Fibroblast of peridontal ligament (primary cell): ENCODE measurements around the gene IQSEC1.

Experiments
- DNase-seq: peaks from one replicate; pipeline ENCODE4 v3.0.0-alpha.2; 2010; ENCODE audit errors: extremely low read depth

IQSEC1 gene

DNA sequence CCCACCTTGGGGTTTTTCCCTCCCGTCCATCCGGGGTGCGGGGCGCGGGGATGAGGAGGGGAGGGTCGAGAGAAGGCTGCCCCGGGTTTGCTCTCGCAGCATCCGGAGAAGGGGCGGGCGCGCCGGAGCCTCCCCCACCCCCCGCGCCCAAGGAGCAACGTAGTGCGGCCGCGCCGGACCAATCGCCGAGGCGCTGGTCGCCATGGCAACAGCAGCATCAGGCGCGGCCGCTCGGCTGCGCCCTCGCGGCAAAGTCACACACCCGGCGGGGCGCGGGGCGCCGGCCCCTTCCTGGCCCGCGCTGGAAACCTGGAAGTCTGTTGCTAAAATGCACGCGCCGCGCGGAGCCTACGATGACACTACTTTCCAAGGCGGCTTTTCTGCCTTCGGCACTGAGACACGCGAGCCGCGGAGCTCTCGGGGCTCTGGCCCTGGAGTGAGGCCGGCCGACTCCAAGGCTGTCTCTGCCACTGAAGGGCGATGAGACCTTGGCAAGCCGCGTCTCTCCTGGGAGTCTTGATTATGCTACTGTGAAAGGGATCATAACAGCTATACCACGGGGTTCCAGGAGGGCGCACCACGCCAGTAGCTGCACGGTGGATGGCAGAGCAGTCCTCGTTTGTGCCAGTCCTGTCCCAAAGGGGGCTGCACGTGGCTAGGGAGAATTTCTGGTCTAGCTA, at the start of gene IQSEC1:
Gene IQSEC1, minus strand, starts transcription at position 104 of the 680 bp plus-strand sequence. CDS start 415 bp downstream, outside the sequence.
- DNase-seq: no peak

DNA sequence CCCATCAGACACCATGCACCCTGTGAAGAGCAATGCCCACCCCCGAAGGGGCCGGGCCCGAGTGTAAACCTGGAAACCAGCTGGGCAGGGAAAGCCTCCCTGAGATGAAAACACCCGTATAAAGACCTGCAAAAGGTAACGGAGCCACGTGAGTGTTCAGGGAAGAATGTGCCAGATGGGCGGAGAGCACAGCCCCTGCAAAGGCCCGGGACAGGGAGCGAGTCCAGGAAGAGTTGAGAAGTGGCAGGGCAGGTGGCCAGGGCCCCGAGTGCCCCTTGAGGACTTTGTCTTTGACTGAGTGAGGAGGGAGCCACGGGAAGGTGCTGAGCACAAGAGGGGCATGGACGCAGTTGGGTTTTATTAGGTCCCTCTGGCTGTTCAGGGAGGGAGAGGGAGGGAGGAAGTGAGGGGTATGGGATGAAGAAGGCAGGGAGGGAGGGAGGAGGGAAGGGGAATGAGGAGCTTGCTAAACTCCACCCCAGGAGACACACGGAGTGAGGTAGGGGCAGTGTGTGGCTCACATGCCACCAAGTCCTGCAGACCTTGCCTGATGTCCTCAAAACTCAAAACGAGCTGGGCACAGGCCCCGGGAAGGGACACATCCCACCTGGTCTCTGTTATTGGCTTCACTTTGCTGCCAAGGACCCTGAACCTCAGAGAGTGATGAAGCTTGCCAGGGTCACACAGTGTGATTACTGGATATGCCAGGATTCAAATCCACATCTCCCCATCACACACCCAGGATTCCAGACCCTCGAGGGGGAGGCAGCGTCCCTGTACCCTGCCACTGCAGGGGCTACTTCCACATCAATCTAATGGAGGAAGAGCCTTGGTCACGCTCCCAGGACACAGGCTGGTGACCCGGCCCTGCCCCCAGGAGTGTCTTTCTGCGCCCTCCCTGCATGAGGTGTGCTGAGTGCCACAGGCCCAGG, 49.1 kb upstream of the IQSEC1 start:
- no peak for DNase-seq

DNA sequence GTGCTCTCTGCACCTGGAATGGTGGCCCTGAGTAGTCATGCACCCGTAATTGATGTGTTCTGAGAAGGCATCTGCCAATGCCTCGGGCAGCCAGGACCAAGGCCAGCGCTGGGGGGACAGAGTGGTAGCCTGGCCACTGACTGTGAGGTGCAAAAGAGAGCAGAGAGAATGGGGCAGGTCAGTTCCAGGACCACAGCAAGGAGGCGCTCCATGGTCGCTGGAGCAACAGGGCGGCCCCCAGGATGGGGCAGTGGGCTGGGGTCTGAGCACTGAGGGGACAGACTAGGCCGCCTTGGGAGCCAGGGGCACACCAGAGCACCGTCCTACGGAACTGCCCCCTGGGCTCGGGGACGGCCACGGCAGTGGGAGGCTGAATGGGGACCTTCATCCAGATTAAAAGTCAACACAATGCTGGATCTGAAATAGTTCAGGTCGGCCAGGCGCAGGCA, 48.3 kb upstream of the IQSEC1 start:
- no peak for DNase-seq

DNA sequence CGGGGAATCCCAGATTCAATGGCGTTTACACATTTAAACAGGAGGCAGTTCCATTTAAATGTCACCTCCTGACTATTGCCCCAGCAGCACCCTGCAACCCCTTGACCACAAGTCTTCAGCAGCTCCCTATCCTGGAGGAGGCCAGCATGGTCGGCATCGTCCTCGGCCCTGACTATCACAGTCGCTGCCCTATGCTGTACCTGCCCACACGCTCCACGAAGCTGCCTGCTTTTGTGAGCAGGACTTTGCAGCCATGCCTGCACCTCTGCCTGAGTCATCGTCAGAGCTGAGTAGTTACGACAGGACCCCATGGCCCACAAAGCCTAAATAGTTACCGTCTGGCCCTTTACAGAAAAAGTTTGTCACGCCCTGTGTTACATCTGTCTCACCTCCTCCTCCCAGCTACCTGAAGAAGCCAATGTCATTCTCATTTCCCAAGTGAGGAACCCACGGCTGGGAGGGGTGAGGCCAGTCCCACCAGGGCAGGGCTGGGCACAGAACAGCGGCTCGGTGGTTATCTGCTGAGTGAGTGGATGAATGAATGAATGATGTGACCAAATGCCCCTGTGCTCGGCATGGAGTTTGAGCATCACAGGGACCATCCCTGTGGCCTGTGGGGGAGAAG, 47.8 kb upstream of the IQSEC1 start:
- DNase-seq: no peak

DNA sequence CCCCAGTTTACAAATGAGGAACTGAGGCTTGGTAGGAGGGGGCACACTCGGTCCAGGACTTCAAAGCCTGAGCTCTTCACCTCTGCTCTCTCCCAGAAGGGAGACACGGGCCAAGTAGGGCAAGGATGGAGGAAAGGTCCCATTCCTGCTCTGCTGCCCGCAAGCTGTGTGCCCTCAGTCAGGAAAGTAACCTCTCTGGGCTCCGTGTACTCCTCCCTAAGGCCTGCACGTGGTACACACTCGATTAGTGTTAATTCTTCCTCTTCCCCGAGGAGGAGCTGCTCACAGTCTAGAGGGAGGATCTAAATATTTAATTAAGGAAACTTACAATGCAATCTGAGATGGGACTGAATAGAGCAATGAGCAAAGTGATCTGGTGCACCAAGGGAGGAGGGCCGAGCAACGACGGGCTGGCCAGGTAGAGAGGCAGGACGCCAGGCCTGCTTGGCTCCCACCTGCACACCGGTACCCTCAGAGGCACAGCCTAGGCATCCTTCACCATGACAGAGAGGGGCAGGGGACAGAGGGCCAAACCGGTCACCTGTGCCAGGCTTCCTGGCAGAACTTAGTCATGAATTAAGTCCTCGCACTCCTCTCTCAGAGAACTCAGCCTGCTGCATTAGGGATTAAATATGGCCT, 47.2 kb upstream of the IQSEC1 start:
- no peak for DNase-seq

DNA sequence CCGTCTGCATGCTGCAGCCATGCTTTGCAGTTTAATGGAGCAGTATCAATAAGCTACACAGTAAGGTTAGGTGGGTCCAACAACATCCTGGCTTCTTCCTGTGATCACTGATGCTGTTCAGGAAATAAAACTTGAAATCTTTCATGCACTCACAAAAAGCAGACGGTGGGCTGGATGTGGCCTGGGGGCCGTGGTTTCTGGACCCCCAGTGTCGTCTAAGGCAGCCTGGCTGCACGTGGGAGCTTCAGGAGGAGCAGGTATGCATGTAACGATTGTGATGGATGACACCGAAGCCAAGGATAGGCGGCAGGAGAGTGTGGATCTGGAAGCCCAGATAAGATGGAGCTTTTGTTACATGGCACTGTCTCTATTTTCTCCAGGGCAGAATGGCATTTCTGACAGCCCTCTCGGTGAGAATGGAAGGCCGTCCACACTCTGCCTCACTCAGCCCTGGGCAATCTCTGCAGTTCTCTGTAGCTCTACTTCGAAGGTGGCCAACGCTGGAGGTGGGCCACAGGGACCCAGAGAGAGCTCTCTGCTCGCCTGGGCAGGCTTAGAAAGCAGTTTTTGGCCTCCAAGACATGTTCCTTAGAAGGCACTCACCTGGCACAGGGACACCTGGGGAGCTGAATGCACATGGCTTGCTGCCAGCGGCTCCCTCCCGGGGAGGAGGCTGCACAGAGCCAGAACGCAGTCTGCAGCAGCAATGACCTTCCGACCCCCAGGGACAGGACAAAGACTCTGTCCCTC, 46.4 kb upstream of the IQSEC1 start:
- DNase-seq: no peak

DNA sequence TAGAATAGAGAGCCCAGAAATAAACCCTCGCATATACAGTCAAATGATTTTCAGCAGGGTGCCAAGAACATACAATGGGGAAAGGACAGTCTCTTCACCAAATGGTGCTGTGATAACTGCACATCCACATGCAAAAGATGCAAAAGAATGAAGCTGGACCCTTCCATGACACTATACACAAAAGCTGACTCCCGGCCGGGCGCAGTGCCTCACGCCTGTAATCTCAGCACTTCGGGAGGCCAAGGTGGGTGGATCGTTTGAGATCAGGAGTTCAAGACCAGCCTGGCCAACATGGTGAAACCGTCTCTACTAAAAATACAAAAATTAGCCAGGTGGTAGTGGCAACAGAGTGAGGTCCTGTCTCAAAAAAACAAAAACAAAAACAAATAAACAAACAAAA, 43.2 kb upstream of the IQSEC1 start:
- DNase-seq: no peak

DNA sequence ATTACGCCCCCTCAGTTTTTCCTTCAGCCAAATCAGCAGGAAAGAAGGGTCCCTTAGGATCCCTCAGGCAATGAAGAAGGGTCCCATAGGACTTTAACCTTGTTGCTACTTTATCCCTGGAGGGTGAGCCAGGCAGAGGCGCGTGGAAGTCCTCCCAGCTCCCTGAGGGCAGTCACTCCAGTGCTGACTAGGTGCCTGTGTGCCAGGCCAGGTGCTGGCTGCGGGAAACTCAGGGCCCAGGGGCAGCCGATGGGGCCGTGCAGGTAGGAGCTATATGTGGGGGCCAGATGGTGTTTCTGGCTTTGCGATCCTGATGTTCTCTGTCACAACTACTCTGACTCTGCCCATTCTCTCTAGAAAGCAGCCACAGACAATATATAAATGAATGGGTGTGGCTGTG, 42.8 kb upstream of the IQSEC1 start:
- no peak for DNase-seq

DNA sequence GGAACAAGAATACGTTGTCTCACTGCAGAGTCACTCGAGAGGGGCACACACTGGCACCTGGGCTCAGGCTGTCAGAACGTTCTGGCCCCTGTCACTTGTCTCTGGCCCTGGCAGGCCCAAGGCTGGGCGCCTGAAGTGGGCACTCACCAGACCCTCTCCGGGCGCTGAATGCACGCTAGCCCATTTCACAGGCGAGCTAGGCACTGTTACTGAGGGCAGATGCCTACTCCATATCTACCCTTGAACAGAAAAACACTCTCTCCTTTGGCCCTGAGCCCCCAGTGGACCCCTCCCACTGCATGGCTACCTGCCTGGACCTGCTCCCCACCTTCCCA, 42.3 kb upstream of the IQSEC1 start:
- no peak for DNase-seq

DNA sequence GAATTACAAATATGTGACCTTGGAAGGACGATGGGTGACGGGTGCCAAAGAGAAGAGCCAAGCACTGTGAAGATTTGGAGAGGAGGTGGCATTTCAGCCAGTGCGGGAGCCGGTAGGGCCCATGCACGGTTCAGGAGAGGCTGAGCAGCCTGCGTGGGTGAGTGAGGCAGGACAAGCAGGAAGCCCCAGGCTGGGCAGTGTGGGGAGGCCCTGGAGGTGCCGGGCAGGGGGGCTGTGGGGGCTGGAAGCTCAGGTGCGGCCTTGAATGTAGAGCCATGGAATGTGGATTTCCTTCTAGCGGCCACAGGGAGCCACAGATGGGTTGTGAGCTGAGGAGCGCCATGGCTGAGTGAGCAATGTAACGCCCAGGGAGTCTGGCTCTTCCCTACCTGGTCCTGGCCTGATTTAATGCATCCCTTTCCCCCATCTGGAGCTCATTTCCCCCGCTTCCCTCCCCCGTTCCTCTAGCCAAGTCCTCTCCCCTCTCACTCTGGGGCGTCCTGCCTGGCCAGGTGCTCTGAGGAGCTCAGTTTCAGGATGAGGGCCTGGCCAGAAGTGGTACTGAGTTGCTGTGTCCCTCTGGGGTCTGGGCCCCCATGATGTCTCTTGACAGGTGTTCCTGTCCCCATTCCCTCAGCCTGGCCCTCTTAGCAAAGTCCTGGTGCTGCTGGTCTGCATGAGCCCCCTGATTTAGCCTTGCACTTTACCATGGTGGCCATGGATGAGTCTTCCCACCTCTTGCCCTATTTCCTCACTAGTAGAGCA, 41.8 kb upstream of the IQSEC1 start:
- no peak for DNase-seq

DNA sequence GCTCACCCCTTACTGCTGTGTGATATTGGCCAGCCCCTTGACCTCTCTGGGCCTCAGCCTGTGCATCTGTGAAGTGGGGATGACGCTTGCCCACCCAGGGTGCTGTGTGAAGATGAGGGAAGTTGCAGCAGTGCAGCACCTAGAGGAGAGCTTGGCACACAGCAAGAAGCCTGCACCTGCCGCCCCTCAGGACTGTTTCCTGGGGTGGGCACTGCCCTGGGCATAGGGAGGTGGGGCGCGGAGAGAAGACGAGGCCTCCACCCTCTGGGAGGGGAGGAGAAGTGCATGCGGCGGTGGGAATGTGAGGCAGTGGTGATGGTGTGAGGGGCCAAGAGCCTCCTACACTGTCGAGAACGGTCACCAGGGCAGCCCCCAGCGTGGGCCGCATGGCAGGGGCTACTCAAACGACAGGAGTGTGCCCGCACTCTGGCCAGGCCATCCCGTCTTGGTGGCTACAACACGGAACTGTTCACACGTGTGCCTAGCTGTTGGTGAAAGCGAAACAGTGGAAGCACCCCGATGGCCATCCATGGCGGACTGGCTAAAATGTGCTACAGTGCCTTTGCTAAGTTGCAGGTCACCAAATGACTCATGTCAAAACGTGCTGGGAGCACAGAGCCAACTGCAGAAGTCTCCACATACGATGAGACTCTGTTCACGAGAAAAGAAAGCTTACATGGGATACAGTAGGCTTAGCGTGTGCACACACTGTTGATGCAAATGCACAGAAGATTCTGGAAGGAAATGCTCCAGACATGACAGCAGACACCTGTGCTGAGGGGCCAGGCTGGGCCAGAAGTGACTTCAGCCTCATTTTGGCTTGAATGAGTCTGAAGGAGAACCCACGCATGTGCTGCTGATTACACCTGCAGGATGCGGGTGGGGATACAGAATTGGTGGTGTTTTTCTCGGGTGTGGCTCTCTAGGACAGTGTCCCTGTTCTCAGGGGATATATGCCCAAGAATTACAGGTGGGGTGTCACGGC, 40.4 kb upstream of the IQSEC1 start:
- no peak for DNase-seq

DNA sequence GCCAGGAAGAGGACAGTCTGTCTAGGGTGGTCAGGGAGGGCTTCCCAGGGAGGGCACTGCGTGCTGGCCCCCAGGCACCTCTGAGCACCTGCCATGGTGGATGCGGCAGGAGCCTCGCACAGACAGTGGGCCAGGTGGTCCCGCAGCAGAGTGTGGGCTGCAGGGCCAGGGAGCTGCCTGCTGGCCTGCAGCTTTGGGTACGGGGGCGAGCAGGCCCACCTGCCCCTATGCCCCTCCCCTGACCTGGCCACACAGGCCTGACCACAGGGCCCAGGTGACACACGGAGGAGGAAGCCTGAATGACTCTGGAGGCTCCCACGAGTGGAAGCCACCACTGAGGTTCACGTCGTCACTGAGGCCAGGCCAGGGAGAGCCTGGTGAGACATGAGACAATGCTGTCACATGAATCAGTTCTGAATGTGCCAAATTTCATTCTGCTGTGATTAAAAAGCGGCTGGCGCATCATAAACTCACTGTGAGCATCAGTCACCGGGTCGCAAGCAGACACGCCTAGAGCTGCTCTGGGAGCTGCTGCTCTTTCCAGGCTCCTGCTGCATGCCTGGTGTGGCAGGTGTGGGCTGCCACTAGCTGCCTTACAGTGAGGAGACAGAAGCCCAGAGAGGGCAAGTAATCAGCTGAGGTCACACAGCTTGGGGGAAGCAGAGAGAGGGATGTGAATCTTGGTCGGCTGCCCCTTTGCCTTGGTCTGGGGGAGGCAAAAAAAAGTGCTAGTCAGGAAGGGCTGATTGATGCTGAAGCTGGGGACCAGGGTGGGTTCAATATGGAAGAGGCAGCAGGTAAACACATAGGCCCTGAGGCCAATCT, 39.5 kb upstream of the IQSEC1 start:
- DNase-seq: no peak

DNA sequence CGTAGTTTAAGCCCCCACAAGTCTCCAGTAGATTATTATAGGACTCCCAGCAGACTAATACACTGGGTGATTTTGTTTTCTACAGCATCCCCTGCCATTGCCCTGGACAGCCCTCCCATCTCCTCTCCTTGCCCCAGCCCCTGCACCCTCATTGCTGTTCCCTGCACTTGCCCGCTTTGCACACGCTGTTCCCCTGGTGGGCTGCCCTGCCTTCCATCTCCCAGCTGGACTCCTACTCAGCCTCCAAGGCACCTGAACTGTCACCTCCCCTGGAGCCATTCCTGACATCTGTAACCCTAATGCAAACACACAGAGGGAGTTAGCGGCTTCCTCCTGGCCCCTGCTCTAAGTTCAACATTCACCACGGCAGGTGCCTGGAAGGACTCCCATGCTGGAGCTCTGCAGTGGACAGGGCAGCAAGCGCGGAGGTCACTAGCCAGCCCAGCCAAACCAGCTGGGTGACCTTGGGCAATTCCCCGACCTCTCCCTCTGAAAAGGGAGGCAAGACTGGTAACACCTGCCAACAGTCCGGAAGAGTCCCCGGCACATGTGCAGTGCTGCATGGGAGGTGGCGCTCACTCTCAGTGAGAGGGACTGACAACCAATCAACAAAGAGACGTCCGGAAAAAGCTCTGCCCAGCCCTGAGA, 38.8 kb upstream of the IQSEC1 start:
- no peak for DNase-seq

DNA sequence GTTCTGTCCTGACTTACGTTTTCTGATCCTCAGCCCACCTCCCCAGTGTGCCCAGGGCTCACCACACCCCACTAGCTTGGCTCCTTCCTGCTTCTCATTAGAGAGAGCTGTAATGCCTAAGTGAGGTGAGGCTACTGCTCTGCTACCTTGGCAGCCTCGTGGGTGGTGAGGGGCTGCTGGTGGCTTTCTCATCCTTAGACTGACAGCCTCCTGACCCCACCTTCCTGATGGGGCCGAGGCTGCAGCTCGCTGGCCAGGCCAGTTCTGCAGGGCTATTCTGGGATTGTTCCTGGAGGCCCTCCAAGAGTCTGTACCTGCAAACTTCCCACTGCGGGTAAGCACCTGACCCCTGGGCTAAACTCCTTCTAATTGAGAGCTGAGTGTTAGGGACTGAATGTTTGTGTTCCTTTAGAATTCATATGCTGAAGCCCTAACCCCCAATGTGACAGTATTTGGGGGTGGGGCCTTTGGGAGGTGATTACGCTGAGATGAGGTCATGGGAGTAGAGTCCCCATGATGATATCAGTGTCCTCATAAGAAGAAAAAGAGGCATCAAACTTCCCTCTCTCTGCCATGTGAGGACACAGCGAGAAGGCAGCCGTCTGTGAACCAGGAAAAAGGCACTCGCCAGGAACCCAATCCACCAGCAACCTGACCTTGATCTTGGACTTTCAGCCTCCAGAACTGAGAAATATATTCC, 38.1 kb upstream of the IQSEC1 start:
- DNase-seq: no peak

DNA sequence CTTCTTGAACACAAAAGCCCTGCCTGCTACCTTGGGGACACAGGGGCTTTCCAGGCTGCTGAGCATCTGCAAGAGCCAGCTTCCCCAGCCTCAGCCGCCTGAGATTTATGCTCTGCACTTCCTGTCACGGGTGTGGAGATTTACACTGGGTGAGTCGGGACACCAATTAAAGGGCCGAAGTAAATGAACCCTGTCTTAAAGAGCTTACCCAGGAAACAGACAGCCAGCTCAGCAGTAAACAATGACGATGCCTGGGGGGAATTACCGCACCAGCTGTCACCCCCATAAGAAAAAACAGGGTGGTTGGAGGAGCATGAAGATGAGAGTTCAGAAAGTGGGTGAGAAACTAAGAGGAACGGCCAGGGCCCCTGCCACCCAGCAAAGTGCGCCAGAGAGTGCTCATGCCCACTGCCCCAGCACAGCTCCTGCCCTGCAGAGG, 37.5 kb upstream of the IQSEC1 start:
- no peak for DNase-seq

DNA sequence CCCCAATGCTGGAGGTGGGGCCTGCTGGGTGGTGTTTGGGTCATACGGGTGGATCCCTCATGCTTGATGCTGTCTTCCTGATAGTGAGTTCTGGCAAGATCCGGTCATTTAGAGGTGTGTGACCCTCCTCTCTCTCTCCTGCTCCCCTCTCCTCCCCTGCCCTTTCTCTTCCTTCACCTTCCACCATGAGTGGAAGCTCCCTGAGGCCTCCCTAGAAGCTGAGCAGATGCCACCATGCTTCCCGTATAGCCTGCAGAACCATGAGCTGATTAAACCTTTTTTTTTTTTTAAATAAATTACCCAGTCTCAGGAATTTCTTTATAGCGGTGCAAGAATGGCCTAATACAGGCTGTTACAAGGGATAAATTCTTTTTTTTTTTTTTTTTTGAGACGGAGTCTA, 36.3 kb upstream of the IQSEC1 start:
- DNase-seq: no peak

DNA sequence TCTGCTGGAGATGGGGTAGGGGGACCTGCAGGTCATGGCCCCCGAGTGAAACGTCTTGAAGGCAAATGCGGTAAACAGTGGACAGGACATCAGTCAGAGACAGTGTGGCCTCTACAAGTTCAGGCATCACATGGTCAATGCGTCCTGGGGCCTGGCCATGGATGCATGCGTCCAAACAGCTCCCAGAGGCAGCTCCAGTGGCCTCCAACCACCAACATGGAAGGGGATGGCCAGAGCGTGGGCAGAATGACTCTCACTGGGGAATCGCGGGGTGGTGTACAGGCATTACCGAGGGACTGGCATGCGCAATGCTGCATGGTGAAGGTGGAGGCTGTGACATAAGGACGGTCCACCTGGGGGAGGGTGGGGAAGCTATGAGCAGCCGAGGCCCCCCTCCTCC, 35.6 kb upstream of the IQSEC1 start:
- no peak for DNase-seq
